Thymus (tissue), 11 donors: ENCODE measurements around the gene HSPA4L. TPM values are rescaled to one million over a fixed set of nuclear protein-coding genes. Genes with fewer than 3 reads are reported as not detected.

Experiments
- DNase-seq, 9 donors: peaks; one replicate each; pipeline ENCODE4 v3.0.0-alpha.2; 2013; ENCODE audit warnings: low spot score in 9 of 9, low read depth in 6 of 9, missing footprints in 1 of 9
- H3K27ac ChIP-seq, 2 donors: one replicate each; pipeline ENCODE4 v1.5.1; 2013; ENCODE audit warnings: control low read depth in 1 of 2, low read depth in 1 of 2, low read length in 1 of 2, mild to moderate bottlenecking in 1 of 2, moderate library complexity in 1 of 2
- H3K27me3 ChIP-seq, 2 donors: one replicate each; pipeline ENCODE4 v1.5.1; 2013; ENCODE audit warnings: low read length in 1 of 2; ENCODE audit not compliant: control insufficient read depth in 2 of 2, insufficient read depth in 1 of 2
- H3K36me3 ChIP-seq, 2 donors: one replicate each; pipeline ENCODE4 v1.5.1; 2013; ENCODE audit warnings: low read length in 1 of 2, mild to moderate bottlenecking in 1 of 2, moderate library complexity in 1 of 2; ENCODE audit not compliant: control insufficient read depth in 2 of 2, insufficient read depth in 2 of 2
- H3K4me1 ChIP-seq, 2 donors: one replicate each; pipeline ENCODE4 v1.5.1; 2013; ENCODE audit warnings: low read length in 2 of 2; ENCODE audit not compliant: control insufficient read depth in 2 of 2, insufficient read depth in 2 of 2
- H3K4me3 ChIP-seq, 2 donors: one replicate each; pipeline ENCODE4 v1.5.1; 2013; ENCODE audit warnings: low read length in 2 of 2, control low read depth in 1 of 2, mild to moderate bottlenecking in 1 of 2
- H3K9me3 ChIP-seq, 2 donors: one replicate each; pipeline ENCODE4 v1.5.1; 2013; ENCODE audit warnings: low read length in 1 of 2, mild to moderate bottlenecking in 1 of 2; ENCODE audit not compliant: control insufficient read depth in 2 of 2, insufficient read depth in 1 of 2
- WGBS: extraction: QIAGEN DNeasy Blood & Tissue Kit; methylation state at CpG from one replicate; pipeline ENCODE4 v1.1.7; 2013; 5-methylcytosine and 5-hydroxymethylcytosine counted together
- polyA plus RNA-seq: library from polyadenylated mRNA; stranded (reverse); fragments of 200-250 nt; gene quantifications from one replicate; pipeline ENCODE4 v1.2.3, GENCODE V29; 2013
- total RNA-seq: library from RNA; stranded (reverse); fragments of 120-200 nt; gene quantifications from one replicate; pipeline ENCODE4 v1.2.4, GENCODE V29; 2013
- donor health status: healthy.

HSPA4L gene
- total and polyA plus RNA-seq, 2 donors: 3.8 to 4.2 TPM

DNA sequence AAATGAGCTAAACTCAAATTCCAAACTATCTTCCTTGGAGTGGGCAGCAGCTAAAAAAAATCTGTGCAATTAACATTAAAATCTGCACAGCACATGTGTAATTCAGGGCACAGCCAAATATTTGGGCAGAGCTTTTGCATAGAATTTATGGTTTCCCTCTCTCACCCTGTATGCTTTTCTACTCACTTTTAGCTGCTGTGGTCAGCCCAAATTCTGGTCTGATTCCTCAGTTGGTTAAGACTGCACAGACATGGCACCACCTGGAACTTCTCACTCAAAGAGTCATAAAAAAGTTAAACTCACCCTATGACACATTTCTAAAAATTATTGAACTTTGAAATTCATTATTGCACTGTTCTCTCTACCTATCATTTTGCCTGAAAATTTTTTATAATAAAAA lies 93.7 kb downstream of the HSPA4L start:
- no peaks in the 10 kb centered on the region for H3K36me3 ChIP-seq
- H3K27me3 ChIP-seq: no peaks in the 10 kb centered on the region
- H3K4me3 ChIP-seq: no peak overlapping the region

DNA sequence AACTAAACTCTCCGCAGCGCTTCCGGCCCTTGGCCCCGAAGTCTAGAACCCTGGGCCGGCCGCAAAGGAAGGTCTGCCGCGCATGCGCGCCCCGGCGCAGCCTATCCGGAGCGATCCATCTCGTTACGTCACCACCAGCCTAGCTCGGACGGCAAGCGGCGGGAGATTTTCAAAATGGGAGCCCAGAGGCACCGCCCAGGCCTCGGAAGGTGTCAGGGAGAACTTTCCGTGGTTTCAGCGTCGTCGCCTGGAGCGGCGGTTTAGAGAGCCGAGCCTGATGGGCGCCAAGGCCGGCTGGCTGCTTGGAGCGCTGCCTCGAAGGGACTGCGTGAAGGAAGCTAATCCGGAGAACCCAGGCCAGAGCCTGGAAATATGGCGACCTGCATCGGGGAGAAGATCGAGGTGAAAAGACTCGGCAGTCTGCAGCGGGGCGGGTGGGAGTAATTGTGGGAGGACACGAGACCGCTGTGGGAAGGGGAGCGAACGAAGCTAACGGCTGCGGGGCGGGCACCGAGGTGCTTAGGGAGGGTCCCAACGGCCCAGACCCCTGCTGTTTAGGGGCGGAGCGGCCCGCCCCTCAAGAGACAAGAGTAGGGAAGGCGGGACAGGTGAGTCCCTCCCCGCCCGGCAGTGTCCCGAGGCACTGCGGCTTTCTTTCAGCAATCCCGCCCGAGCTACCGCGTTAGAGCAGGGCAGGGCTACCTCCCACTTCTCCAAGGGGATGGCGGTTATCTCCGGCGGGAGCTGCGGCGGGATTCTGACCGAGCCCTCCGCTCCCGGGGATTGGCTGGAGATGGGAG lies 98.8 kb downstream of the HSPA4L start, which contains the start of gene PLK4:
TSS of gene PLK4 (plus strand) at position 131 of the 800 bp plus-strand sequence. CDS start at position 373, 242 bp downstream.
- Histone ChIP-seq H3K4me3 (peak within 1 kb of the TSS; percentile 83 to 95), H3K36me3 (peaks cover 0 to 14% of the 10 kb centered on the region in 2 donors), H3K27ac (peak within 1 kb of the TSS; percentile 88 to 89), H3K27me3 (no peaks in the 10 kb centered on the region), H3K9me3 (no peaks in the 10 kb centered on the region), H3K4me1 (peaks cover 4 to 12% of the 10 kb centered on the region in 2 donors)
- DNase-seq: peak; percentile 94 to 99 (median 98)
- under 1% methylated on average over 70 of the region's 70 CpGs for WGBS

More for the DNA sequence above, 93.7 kb downstream of the HSPA4L start:
- no peak for DNase-seq
- H3K27ac ChIP-seq: no peak overlapping the region
- peaks cover 0 to 3% of the 10 kb centered on the region in 2 donors for H3K4me1 ChIP-seq
- H3K9me3 ChIP-seq: no peaks in the 10 kb centered on the region

DNA sequence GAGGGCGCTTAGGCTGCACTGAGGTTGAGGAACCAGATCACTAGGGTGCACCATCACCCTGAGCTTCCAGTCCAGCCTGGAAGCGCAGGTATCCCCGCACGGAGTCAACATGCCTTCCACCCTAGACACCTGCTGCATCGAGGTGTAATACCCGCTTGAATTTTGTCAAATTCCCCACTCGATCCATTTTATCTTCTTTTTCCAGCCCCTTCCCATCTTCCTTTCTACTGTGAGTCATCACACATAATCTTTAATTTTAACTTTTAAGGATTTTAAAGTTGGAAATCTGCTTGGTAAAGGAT lies 99.4 kb downstream of the HSPA4L start:
- WGBS: 2% methylated on average over 7 of the region's 7 CpGs
- peak in 1 of 9 donors; percentile 11 for DNase-seq
- H3K27ac ChIP-seq: peak overlapping the region in 1 of 2 donors; percentile 86
- H3K4me3 ChIP-seq: peak overlapping the region; percentile 83 to 95
- no peaks in the 10 kb centered on the region for H3K27me3 ChIP-seq
- H3K4me1 ChIP-seq: peaks cover 4 to 12% of the 10 kb centered on the region in 2 donors
- H3K36me3 ChIP-seq: peaks cover 0 to 19% of the 10 kb centered on the region in 2 donors
- H3K9me3 ChIP-seq: no peaks in the 10 kb centered on the region

DNA sequence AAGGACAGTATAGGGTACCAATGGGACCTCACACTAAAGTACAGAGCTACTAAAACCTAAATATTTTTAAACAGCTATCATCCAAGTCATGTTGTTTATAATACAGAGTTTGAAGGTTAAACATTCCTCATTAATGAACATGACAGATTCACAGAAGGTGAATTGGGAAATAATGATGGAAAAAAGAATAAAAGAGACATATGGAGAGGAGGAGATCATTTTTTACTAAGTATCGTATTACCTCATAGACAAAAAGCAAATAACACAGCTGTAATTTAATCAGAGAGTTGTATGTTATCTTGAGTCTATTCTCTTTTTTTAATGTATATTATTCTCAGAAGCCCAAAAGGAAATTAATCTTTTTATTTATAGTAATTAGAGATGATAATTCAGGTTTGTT lies 106.4 kb downstream of the HSPA4L start:
- H3K27me3 ChIP-seq: no peaks in the 10 kb centered on the region
- H3K4me3 ChIP-seq: no peak overlapping the region
- no peaks in the 10 kb centered on the region for H3K4me1 ChIP-seq
- H3K27ac ChIP-seq: no peak overlapping the region
- H3K36me3 ChIP-seq: peaks cover under 1 to 40% of the 10 kb centered on the region in 2 donors
- H3K9me3 ChIP-seq: no peaks in the 10 kb centered on the region
- DNase-seq: no peak
- WGBS: 97% methylated on average over 1 of the region's 1 CpG

DNA sequence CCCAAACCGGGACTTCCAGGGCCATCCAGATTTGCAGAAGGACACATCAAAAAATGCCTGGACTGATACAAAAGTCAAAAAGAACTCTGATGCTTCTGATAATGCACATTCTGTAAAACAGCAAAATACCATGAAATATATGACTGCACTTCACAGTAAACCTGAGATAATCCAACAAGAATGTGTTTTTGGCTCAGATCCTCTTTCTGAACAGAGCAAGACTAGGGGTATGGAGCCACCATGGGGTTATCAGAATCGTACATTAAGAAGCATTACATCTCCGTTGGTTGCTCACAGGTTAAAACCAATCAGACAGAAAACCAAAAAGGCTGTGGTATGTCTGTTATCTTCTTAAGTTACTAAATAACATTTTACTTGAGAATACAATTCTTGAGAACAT lies 107.8 kb downstream of the HSPA4L start:
- Histone ChIP-seq H3K27ac (no peak overlapping the region), H3K27me3 (no peaks in the 10 kb centered on the region), H3K4me1 (no peaks in the 10 kb centered on the region), H3K36me3 (peaks cover 3 to 45% of the 10 kb centered on the region in 2 donors), H3K4me3 (no peak overlapping the region), H3K9me3 (no peaks in the 10 kb centered on the region)
- no peak for DNase-seq
- 97% methylated on average over 3 of the region's 3 CpGs for WGBS

Other genes starting within 250 kb of the HSPA4L start
- 2.4 TPM for gene INTU, start 149.4 kb upstream of the HSPA4L start, total RNA-seq
- 2.4 TPM for gene INTU, start 149.4 kb upstream of the HSPA4L start, polyA plus RNA-seq
- gene SLC25A31, start 51.9 kb upstream of the HSPA4L start, total RNA-seq: 0.05 TPM
- 0.25 TPM for gene SLC25A31, start 51.9 kb upstream of the HSPA4L start, polyA plus RNA-seq
- gene PLK4, start 98.6 kb downstream of the HSPA4L start, total RNA-seq: 33.2 TPM
- gene PLK4, start 98.6 kb downstream of the HSPA4L start, polyA plus RNA-seq: 3.0 TPM
- gene MFSD8, start 182.9 kb downstream of the HSPA4L start, total RNA-seq: 18.1 TPM
- gene MFSD8, start 182.9 kb downstream of the HSPA4L start, polyA plus RNA-seq: 31.2 TPM
- gene ABHD18, start 183.1 kb downstream of the HSPA4L start, total RNA-seq: 13.3 TPM
- gene ABHD18, start 183.1 kb downstream of the HSPA4L start, polyA plus RNA-seq: 12.2 TPM